Breast epithelium (tissue), 3 donors: ENCODE measurements around the gene TYK2.

ENCODE experiments used
- CTCF ChIP-seq, 3 donors: fragments of 450-650 bp; IDR thresholded peaks; one replicate each; pipeline ENCODE4 v1.5.1; 2016 to 2017; ENCODE audit warnings: antibody characterized with exemption in 3 of 3, mild to moderate bottlenecking in 3 of 3, moderate library complexity in 3 of 3
- POLR2A ChIP-seq: fragments of 450-650 bp; IDR thresholded peaks from one replicate; pipeline ENCODE4 v1.6.1; 2016; ENCODE audit warnings: antibody characterized with exemption, mild to moderate bottlenecking, moderate library complexity
- POLR2AphosphoS5 ChIP-seq, 3 donors: sonication (generic); formaldehyde crosslinking; IDR thresholded peaks; one replicate each; pipeline ENCODE4 v1.6.1; 2017; ENCODE audit warnings: antibody characterized with exemption in 3 of 3

- no peak for TF ChIP-seq POLR2A
- TF ChIP-seq CTCF (IDR thresholded peaks at IDR 0.05): no peak
- no peak for TF ChIP-seq POLR2AphosphoS5 (IDR thresholded peaks at IDR 0.05)
Measured at GRCh38 chr19:10395436-10395835, 15.1 kb upstream of the TYK2 start.
